Subcutaneous adipose tissue (tissue), 4 donors: ENCODE measurements around the gene VWA3B. TPM values are rescaled to one million over a fixed set of nuclear protein-coding genes. Genes with fewer than 3 reads are reported as not detected.

Source experiments
- total RNA-seq, 4 donors: library from RNA; depleted of rRNA; stranded (reverse); fragments of >200 nt; gene quantifications; one replicate each; pipeline ENCODE4 v1.1.0, GENCODE V29; 2016
- TF ChIP-seq, protein P1 (sequence below): fragments of 450-650 bp; IDR thresholded peaks from one replicate; pipeline ENCODE4 v1.5.1; 2016; ENCODE audit warnings: low read depth, mild to moderate bottlenecking, control low read depth, antibody characterized with exemption, moderate library complexity

VWA3B gene
- total RNA-seq, 4 donors from 2014 or later: not detected

DNA sequence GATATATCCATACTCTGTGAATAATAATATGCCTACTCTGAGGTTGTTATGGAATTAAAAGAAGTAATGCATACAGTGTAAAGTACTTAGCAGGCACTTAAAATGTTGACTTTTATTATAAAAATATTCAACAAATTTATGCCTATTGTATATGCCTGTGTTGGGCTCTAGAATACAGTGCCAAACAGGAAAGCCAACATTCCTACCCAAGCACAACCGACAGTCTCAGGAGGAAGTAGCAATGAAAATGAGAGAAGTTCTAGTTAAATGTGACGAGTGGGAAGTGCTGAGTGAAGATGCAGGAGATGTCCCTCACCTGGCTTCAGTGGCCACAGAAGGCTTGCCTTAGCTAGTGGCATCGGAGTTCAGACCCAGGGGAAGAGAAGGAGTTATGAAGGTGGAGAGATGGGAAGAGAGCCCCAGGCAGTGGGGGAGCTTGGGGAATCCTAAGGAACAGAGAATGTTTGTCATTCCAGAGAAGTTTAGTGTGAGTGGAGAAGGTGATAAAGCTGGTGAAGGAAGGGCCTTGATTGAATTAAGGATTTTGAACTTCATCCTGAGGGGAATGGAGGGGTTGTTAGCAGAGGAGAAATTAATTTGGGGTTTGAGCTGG is 153.9 kb downstream of the VWA3B start:
- TF ChIP-seq, protein P1, sequence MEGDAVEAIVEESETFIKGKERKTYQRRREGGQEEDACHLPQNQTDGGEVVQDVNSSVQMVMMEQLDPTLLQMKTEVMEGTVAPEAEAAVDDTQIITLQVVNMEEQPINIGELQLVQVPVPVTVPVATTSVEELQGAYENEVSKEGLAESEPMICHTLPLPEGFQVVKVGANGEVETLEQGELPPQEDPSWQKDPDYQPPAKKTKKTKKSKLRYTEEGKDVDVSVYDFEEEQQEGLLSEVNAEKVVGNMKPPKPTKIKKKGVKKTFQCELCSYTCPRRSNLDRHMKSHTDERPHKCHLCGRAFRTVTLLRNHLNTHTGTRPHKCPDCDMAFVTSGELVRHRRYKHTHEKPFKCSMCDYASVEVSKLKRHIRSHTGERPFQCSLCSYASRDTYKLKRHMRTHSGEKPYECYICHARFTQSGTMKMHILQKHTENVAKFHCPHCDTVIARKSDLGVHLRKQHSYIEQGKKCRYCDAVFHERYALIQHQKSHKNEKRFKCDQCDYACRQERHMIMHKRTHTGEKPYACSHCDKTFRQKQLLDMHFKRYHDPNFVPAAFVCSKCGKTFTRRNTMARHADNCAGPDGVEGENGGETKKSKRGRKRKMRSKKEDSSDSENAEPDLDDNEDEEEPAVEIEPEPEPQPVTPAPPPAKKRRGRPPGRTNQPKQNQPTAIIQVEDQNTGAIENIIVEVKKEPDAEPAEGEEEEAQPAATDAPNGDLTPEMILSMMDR: no peak

DNA sequence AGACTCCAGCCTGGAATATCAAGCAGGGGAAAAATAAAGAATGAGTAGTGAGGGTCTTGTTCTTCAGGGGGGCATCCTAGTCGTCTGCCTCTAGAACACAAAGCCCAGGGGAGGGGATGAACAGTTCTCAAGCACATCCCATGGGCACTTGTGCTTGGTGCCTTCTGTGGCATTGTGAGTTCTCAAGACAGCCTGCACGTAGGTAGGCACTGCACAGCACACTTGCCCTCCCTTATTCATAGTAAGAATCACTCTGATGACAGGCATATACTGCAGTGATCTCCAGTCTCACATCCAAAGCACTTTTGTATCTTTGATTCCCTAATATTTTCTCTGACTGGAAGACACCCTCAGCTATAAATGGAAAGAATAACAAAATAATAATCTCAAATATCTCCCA is 154.6 kb downstream of the VWA3B start:
- TF ChIP-seq, protein P1: no peak

DNA sequence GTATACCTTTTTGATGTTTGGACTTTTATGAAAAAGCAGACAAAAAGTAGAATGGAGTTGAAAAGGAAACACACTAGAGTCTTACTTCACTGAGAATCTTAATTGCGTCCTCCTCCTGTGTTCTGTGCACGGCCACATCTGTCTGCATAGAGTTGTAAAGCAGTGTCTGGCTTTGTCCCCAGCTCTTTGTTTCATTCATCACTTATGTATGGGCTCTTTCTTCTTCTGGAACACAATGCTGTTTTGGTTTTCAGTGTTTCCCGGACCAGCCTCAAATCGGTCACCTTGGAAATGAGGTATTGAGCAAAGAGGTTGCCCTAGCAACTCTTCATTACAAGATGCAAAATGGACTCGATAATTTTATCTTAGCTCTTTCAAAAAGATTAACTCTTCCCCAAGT is 155.0 kb downstream of the VWA3B start:
- TF ChIP-seq, protein P1: no peak

DNA sequence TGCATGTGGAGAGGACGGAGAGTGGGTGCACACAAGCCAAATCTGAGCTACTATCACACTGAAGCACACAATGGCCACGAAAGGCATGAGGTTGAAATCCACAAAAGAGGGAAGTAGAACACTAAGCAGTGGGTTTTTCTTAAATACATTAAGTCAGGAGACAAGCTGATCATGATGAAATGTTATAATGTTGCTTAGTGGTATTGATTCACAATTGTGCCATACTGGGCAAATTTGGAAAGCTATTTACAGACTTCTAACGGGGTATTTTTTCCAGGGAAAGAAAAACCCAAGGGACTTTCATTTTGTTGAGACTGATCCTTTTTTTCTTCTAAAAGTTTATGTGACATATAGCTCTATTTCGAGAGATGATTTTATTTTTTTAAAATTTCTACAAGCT is 158.5 kb downstream of the VWA3B start:
- TF ChIP-seq, protein P1: no peak

DNA sequence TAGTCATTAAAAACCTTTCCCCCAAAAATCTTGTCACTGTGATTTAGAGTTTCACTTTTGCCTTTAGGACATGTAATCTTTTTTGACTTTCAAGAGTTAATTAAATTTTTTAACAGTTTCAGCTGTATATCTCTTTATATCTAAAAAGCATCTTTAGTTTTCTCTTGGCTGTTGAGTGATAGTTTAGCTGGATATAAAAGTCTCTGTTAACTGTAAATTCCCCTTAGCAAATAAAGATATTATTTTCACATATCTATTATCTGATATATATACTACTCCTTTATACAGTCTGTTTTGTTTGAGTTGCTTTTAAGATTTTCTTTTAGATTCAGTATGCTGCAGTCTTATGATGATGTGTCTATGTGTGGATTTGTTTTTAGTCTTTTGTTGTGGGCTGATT is 160.4 kb downstream of the VWA3B start:
- TF ChIP-seq, protein P1: no peak

DNA sequence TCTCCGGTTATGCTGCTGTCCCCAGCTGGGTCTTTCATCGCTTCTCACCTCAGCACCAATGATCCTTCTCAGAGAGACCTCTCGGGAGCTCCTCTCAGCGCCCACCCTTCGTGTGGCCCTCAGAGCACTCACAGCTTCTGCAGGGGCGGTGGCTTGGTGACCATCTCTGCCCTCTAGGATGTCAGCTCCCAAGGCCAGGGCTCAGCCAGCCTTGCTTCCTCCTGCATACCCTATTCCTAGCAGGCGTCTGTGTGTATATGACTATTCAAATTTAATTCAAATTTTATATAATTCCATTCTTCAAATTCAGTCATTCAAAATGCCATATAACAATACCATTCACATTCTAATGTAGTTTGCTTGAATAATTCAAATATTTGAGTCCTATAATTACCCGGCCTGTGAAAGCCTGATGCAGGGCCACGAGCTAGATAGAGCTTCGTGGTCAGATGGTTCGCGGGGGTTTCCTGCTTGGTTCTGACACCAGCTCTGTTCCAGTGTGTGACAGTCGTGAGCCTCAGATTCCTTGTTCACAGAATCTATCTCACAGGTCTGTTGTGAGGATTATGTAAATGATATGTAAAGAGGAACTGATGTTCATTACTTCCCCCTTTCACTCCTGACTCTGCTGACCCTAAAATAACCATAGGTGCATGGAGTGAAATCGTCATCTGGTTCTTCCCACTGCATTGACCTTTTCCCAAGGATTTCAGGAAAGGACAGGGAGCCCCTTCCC is 165.2 kb downstream of the VWA3B start:
- TF ChIP-seq, protein P1: no peak

DNA sequence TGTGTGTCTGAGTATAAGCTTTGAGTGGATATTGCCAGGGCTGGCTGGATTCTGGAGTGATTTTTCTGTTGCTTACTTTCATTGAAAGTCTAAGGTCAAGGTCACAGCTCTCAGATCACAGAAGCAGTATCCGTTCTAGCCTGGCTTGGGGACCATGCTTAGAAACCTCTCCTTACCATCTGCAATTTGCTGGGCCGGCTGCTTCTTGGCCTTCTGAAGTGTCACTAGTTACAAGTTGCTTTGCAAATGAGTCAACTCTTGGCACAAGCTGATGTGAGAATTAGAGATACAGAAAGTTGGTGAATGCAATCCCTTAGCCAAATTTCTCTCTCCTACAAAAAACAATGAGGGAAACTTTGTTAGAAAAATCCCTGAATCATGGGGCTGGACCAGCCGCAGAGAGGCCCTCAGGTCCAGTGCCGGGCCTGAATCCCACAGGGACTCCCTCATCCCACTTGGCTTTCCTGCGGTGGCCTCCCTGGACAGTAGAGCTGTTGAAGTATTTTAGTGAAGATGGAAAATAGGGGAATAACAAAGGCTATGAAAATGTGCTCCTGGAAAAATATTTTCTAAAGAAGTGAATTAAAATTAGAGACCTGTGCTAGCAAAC is 166.6 kb downstream of the VWA3B start:
- TF ChIP-seq, protein P1: no peak
